HuH-7 (cell line): ENCODE data around the gene MINDY1.

ENCODE experiments used
- DNase-seq: peaks from one replicate; pipeline ENCODE4 v3.0.0; 2011; ENCODE audit warnings: low spot score

MINDY1 gene

DNA sequence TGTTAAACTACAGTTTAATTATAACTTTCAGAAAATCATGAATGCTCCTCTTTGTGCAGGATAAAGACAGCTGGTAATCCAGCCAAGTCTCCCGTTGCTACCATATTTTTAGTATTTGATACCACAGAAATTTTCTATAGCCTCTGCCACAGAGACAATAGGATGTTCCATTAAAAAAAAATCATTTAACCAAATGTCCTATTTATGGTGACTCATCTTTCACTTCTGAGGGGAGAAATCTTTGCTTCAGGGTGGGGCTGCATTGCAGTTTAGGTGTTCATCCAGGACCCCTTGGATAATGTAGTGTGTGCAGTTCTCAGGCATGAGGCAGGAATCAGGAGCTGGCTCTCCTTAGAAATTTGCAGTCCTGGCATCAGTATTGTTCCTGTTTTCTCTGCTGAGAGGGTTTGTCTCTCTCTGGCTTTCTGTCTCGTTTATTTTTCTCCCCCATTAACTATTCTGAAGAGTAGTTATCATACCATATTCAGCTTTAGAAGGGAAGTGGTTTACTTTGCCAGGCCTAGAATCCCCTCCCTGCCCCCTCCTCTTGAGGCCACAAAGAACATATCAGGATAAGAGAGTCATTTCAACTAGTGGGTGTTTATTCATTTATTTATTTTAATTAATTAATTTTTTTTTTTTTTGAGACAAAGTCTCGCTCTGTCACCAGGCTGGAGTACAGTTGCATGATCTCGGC lies 4.6 kb upstream of the MINDY1 start:
- no peak for DNase-seq

DNA sequence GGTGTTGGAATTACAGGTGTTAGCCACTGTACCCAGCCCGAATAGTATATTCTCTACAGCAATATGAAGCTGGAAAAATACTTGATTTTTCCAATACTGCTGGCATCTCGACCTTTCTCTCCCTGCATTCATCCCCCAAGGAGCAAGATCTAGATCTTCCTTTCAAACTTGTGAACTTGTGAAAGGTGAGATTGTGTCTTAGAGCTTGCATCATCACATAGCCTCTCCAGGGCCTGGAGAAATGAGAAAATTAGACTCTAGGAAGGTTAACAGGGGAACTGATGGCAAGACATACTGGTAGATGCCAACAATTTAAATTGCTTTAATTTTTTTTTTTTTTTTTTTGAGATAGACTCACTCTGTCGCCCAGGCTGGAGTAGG lies 3.6 kb upstream of the MINDY1 start:
- no peak for DNase-seq

- no peak for DNase-seq
Measured at GRCh38 chr1:151009674-151010345, 3.1 kb upstream of the MINDY1 start.

DNA sequence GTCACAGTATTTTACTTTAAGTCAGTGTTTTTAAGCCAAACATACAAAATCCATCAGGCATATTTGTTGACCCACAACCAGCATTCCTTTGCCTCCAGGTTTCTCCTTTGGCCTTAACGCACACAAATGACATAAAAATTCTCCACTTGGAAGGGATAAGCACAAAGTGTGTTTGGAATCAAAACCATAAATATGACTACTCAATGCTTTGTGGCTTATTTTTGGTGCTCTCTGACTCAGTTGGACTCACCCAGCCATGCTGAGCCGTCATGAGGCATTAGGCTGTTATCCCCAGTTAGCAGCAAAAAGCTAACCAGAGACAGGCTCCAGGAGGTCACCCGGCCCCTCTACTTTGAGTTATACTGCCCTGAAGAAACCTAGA lies 2.5 kb upstream of the MINDY1 start:
- no peak for DNase-seq

DNA sequence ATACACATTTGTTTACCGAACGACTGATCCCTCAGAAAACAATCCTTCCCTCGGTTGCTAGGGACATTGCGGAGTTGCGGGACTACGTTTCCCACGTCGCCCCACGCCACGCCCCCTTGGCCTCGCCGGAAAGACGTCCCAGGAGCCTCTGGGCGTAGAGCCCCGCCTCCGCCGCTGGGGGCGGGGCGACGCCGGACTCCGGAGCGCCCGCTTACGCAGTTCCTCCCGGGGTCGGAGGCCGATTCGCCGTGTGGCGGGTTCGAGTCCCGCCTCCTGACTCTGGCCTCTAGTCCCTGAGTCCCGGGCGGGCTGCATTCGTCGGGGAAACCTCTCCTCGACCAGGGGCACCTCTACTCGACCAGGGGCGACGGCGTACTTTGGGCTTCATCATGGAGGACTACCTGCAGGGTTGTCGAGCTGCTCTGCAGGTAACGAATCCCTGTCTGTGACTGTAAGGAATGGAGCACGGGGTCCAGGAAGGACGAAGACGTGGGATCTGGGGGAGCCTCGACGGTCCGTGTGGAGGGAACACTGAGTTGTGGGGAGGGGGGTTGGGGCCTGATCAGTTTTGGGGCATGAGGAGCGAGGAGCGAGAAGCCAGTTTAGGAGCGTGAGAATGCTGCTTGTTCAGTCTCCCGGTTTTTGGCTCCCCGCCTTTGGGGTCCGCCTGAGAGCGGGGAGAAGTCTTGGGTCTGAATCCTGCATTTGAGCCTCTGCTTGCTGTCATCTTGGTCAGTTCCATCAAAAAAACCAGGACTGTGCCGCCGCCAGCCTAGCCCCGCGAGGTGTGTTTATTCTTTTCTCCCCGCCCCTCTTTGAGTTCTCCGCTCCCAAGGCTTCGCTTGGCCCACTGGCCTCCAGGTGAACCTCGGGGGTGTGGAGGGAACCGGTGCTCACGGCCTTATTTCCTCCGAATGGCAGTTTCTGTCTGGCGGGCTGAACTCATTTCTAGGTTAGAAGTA lies 1.8 kb upstream of the MINDY1 start, which contains the start of gene PRUNE1:
TSS of gene PRUNE1 (plus strand) at position 206 of the 962 bp plus-strand sequence. CDS start at position 390, 184 bp downstream.
- peak; percentile 88 for DNase-seq

- no peak for DNase-seq
Measured at GRCh38 chr1:151007853-151008243, 1.1 kb upstream of the MINDY1 start.

- no peak for DNase-seq
Measured at GRCh38 chr1:151005729-151006319, 878 bp downstream of the MINDY1 start.

GRCh38 chr1:151003180-151003579 lies 3.5 kb downstream of the MINDY1 start:
- DNase-seq: no peak

- no peak for DNase-seq
Measured at GRCh38 chr1:151002611-151003010, 4.1 kb downstream of the MINDY1 start.

GRCh38 chr1:151002051-151002450 lies 4.7 kb downstream of the MINDY1 start:
- no peak for DNase-seq

- no peak for DNase-seq
Measured at GRCh38 chr1:151001602-151002001, 5.1 kb downstream of the MINDY1 start.

GRCh38 chr1:151000408-151000807 lies 6.3 kb downstream of the MINDY1 start:
- DNase-seq: no peak

DNA sequence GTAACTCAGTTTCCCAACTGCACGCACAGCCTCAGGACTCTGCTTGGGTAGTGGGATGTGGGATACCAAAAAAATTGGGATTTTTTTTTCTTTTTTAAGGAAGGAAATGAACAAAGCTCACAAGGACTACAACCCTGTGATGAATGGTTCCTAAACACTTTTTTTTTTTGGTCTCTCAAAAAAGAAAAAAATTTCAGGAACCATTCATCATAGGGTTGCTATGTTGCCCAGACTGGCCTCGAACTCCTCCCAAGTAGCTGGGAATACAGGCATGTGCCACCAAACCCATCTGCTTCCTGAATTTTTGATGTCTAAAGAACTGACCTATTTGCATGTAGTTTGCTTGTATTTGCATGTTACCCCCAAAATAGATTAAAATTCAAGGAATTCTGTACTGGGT lies 6.8 kb downstream of the MINDY1 start:
- DNase-seq: no peak

GRCh38 chr1:150999051-150999674 lies 7.5 kb downstream of the MINDY1 start:
- no peak for DNase-seq

DNA sequence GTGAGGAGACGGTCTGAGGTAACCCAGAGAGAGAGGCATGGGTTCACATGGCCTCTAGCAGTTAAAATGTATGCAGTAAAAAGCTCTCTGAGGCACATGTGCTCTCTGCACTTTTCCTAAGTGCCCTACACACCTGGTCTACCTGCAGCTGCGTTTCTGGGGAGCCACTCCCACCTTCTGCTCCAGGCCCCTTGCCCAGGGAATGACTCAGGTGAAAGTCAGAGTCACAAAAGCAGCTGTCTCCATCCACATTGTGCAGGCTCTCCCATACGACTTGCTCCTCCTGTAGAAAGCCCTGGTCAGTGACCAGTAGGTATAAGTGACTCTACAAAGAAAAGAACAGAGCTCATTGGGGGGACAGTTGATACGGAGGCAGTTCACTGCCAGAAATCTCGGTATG lies 8.8 kb downstream of the MINDY1 start:
- no peak for DNase-seq

DNA sequence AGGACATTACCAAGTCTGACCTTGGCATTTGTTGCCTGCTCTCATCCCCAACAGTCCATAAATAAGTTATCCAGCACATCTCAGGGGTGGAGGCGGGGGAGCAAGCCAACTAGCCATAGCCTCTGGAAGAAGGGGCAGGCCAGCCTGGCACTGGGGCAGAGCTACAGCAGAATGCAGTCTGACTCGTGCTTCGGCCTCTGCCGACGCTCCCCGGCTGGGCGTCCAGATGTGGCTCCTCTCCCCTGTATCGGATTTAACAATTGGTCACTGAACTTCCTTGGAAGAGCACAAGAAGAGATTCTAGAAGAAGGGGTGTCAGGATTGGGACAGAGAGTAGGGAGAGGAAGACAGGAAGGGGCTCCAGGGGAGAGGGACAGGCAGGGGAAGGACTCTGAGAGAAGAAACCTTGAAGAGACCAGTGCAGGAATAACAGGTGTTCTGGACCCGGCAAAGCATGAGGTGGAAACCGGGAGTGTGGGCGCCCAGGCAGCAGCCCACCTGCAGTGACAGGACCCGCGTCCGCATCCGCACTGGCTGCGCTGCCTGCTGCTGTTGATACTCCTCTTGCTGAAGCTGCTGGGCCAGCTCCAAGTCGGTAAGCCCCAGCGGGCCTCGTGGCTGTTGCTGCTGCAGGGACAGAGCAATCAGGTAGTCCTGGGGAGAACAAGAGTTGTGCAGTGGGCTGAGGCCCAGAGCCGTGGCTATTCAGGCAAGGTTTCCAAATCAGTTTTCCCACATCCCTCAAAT lies 9.4 kb downstream of the MINDY1 start:
- no peak for DNase-seq

DNA sequence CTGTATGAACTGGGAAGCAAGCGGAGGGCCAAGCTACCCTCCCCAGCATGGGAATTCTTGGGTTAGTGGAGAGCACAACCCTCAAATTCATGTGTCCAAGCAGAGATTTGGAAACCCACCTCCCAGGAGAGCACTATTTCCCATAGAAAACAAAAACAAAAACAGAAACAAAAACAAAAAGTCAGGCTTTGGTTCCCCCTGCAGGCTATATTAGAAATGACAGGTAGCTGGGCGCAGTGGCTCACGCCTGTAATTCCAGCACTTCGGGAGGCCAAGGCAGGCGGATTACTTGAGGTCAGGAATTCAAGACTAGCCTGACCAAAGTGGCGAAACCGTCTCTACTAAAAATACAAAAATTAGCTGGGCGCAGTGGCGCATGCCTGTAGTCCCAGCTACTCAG lies 10.8 kb downstream of the MINDY1 start:
- no peak for DNase-seq

GRCh38 chr1:150995460-150995859 lies 11.2 kb downstream of the MINDY1 start:
- DNase-seq: no peak

GRCh38 chr1:150994248-150994647 lies 12.5 kb downstream of the MINDY1 start:
- DNase-seq: no peak

DNA sequence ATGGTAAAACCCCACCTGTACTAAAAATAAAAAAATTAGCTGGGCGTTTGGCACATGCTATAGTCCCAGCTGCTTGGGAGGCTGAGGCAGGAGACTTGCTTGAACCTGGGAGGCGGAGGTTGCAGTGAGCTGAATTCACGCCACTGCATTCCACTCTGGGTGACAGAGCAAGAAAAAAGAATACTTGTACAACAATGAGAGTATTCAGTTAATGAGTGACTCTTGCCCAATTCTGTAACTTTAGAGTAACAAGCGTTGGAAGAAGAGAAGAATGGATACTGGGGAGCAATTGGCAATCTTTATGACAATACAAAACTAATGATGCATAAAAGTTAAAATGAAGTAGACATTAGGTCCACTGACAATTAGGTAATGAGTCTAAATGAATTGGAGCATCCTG lies 14.1 kb downstream of the MINDY1 start:
- DNase-seq: no peak

DNA sequence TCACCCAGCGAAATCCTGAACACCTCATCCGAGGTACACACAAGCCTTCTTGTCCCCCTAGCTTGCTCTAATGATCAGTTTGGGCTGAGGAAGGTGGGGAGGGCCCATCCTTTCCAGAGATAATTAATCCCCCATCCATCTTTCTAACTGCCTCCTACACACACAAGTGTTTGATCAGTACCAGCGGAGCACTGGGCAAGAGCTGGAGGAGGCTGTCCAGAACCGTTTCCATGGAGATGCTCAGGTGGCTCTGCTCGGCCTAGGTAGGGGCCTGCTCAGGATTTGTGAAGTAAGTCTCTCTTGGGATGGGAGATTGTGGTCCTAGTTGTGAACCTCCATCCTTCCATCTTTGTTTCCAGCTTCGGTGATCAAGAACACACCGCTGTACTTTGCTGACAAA lies 18.8 kb downstream of the MINDY1 start:
- DNase-seq: no peak
